ENCODE measurements around the gene RBMS3.
"Not testable (repeated sequence)": the region's sequence is repeated elsewhere in the genome, so short reads cannot be mapped to it uniquely, and the experiment has no call there.

The RBMS3 gene

DNA sequence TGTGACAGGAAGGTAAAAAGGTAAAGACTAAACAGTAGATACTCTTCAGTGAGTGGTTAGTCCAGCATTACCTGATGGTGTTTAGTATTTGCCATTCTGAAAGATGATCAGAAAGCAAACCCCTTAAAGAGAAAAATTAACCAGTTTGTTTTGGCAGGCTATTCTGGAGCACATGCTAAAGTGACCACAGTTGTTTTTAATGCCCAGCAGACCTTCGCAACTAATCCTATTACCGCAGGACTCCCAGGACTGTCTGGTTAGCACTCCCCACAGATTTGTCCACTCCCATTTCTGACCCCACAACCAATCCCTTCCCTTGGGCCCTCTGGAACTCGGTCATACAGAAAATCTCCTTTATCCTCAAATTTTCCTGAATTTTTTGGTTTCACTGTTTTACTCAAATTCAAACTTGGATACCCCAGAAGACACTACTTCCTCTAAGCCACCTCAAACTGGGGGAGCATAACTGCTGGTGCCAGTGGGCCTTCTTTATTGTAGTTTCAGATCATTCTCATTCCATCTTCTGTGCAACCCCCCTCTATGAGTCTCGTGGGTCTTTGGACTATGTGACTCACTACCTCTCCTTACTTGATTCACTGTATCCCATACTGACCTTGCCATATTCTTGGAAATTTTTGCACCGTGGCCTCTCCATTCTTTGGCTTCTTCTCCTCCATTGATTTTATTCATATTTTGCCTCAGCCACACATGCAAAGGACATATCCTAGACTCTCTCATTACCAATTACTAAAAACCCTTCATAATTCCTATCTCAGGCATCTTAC lies 104.4 kb downstream of the RBMS3 start:
- no peak for DNase-seq (ENCODE audit: low spot score)

GRCh38 chr3:29389362-29389761 lies 108.5 kb downstream of the RBMS3 start:
- DNase-seq (ENCODE audit: low spot score): no peak

DNA sequence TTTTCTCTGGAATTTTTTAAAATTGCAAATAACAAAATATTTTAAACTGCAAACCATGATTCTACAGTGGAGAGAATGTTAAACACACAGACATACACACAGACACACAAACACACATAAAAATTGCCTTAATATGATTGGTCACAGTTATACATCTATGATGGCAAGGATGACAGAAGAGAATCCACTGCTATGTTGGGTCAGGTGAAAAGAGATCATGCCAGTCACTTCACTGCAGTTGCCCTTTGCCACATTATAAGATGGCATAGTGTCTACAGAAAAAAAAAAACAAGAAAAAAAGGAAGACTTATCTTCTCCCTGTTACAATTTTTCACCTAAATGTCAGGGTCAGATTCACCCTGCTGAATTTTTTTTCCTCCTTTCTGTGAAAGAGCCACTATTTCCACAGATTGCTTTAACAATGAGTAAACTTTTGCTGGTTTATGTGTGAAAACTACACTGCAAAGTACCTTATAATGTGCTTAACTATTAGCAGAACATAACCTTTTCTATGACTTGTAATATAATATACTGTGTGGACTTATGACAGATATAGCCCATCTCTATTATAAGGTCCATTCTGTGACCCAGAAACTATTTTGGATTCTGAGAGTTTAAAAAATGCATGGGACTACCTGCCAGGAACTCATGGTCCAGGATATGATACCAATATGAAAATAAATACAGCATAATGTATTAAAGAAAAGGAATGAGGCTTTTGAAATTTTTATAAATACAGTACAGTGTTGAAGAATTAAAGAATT lies 111.9 kb downstream of the RBMS3 start:
- DNase-seq (ENCODE audit: low spot score): no peak

DNA sequence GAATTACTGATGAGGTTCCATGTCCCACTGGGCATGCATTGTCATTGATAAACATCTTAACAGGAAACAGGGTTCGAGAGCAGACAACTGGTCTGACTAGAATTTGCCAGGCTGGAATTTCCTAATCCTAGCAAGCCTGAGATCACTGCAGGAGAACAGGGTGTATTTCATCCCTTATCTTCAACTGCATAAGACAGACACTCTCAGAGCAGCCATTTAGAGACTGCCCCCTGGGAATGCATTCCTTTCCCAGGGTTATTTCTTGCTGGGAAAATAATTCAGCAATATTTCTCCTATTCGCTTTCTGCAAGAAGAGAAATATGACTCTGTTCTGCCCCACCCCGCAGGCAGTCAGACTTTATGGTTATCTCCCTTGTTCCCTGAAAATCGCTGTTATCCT lies 113.1 kb downstream of the RBMS3 start:
- not testable (repeated sequence) for DNase-seq (ENCODE audit: low spot score)

DNA sequence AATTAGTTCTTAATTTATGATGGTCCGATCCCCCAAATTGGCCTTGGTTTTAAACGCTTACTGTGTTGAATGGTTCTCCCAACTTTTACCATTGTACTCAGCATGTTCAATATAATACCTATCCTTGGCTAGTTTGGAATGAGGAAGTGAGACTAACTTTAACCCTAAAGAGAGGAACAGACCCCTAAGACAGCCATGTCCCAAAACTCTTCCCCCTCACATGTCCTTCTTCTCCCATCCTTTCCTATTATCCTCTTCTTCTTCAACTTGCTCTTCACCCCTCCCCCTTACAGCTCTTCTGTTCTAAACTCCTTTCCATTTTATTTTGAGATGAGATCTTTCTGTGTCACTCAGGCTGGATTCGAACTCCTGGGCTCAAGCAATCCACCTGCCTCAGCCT lies 116.5 kb downstream of the RBMS3 start:
- DNase-seq (ENCODE audit: low spot score): no peak

DNA sequence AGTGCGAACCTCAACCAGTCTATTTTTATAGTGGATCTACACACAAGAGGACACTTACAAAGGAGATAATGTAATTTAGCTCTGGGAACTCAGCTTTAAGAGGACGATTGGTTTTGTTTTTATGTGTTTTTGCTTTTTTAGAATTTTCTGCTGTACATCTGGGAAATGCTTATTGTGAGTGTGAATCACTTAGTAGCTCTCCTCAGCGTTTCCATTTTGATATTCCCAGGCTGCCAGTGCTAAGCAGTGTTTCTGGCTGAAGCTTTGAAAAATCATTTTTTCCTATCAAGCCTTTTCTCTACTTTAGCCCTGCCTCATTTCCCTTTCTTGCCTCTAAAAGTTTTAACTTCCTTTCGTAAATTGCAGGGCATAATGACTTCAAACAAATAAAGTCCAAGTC lies 117.9 kb downstream of the RBMS3 start:
- DNase-seq (ENCODE audit: low spot score): no peak

DNA sequence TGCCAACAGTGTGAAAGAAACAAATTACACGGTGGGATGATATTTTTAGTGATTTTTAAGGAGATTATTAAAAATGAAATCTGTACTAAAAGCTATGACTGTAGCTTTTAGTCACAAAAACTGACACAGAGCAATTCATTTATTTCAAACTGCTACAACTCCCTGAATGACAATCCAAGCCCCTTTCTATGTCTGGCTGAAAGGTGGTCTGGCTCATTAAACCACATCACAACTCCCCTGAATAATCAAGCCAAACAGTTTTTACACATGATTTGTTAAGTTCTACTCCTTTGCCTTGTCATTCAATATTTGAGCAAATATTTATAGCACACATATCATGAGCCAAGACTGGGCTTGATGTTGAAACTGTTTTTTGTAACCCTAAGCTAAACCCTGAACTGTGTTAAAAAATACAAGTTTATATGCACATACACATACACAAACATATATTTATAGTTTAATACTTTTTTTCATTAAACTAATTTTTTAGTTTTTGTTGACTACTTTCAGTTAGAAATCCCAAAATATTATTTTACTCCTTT lies 125.5 kb downstream of the RBMS3 start:
- no peak for DNase-seq (ENCODE audit: low spot score)

DNA sequence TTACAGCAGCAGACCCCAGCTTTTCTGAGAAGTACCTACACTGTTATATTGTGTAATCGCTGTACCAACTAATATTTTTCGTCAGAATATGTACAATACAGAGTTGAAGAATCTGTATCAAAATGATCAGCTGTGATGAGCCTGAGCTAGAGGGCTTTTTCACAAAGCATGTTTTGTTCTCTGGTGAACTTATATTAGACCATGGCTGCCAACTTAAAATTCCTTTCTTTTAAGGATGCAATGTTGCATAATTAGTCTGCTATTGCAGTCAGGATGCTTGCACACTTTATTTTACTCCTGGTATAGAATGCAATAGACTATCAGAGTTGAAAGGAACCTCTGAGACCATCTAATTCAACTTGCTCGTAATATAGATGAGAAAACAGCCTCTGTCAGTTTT lies 127.8 kb downstream of the RBMS3 start:
- no peak for DNase-seq (ENCODE audit: low spot score)

DNA sequence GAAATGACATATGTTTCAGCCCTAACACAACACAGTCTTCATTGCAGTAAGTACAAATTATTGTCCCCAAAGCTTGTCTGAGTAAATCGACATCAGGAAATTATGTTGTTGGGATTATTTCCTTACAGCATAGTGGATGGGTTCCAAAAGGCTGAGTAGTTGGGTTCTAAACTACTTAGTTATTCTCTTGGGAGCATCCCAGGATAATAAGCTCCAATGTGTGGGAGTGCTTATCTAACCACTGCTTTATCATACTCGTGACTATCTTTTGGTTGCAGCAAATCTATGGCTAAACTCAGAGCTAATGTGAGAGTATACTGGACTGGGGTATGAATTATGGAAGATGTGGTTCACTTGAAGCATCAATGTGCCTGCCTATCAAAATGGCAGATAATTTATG lies 128.5 kb downstream of the RBMS3 start:
- DNase-seq (ENCODE audit: low spot score): no peak

DNA sequence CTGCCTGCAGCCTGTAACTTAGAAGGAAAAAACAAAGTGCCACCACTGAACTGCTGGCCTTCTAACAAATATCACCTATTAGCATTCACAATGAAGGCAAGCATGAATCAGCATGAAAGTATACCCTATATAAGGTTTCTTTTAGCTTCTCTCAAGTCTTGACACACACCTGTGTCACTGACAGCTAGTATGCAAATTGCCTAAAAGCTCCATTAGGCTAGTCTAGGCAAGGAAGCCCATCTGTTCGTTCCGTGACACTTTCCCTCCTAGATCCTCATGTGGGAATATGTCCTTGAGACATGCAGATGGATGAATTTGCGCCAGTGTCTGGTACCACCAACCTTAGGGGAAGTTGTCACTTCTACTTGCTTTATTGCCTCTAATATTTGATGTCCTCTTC lies 129.3 kb downstream of the RBMS3 start:
- DNase-seq (ENCODE audit: low spot score): no peak

GRCh38 chr3:29410660-29411405 lies 130.0 kb downstream of the RBMS3 start:
- no peak for DNase-seq (ENCODE audit: low spot score)

- DNase-seq (ENCODE audit: low spot score): no peak
These were observed 131.2 kb downstream of the RBMS3 start for GRCh38 chr3:29412110-29412509.

- no peak for DNase-seq (ENCODE audit: low spot score)
These were observed 133.8 kb downstream of the RBMS3 start for GRCh38 chr3:29414468-29415224.

- DNase-seq (ENCODE audit: low spot score): no peak
These were observed 134.8 kb downstream of the RBMS3 start for GRCh38 chr3:29415482-29416223.

DNA sequence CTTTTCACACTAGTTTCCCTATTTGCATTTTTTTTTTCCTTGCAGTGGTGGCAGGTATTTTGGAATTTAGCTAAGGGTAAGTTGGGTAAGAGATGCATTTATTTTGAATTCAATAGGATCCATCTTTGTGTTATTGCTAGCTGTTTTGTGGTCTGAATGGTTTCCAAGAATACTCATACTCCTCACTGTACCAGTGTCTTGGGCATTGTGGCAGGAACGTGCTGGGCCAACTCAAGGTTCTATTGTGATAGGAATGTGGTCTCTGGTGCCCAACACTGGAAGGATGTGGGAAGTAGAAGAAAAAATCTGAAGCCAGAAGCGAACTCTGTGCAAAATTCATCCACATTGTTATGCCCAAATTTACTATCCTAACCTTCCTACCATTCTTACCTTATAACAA lies 135.6 kb downstream of the RBMS3 start:
- no peak for DNase-seq (ENCODE audit: low spot score)

GRCh38 chr3:29420106-29420505 lies 139.2 kb downstream of the RBMS3 start:
- no peak for DNase-seq (ENCODE audit: low spot score)

DNA sequence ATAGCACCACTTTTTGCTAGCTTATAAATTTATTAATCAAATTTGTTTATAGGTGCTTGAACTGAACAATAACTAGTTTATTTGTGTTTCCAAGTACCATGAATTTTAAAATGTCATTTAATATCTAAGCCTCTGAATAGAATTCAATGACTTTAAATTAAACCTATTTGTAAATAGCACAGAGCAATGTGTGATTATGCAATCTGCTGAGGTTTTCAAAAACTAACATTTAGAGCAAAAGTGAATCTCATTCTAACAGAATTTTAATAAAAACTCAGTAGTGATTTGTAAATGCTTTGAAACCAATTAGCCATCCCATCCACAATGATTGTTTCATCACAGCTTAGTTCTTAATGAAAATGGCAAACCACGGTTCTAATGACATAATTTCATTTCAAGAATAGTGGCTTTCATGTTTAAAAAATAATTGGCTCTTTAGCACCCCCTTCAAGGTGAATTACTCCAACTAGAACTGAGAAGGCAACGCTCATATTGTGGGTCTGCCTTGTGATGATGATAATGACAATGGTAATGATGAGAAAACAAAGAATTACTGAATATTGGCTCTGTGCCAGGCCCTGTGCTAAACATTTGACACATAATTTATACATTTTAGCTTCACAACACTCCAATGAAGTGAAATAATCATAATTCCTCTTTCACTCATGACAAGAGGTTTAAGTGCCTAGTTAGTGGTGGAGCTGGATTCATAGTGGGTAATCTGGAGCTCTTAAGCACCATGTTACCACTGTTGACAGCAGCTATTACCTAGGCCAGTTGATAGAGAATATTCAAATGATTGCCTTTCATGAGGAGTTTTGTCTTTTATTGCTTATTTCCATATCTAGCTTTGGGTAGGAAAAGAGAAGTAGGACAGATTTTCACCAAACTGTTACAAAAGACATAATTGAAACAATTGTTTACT lies 145.7 kb downstream of the RBMS3 start:
- no peak for DNase-seq (ENCODE audit: low spot score)

DNA sequence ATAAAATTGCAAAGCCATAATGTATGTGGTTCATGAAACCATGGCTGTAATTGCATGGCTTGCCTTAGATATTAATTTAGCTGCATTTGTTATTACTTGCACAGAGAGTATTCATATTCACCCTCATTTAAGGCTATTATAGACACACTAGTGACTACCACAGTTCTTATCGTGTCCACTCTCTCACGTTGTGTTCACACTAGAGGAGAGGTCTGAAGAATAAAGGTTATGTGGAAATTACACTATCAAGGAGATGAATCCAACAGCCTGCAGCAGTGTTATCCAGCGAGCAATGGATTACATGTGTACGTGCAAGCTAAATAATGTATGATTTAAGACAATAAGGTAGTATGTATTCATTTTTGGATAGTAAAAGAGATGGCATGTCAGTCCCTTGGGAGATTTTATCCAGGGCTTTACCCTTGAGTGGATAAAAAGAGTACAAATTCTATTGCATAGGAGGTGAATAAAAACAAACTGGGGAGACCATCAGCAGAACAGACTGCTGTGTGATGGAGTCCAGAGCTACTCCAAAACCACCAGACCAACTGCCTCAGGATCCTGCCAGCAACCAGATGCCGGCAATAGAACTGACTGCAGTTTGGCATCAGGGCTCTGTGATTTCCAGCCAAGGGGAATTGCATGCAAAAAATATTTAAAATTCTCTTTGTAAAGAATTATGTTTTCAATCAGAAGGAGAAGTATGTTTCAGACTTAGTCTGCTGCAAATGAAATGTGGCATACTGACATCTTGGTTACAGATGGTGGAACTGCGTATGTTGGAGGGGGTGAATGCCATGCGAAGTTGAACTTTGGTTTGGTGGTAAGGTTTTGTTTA lies 146.6 kb downstream of the RBMS3 start:
- no peak for DNase-seq (ENCODE audit: low spot score)

- no peak for DNase-seq (ENCODE audit: low spot score)
These were observed 148.3 kb downstream of the RBMS3 start for GRCh38 chr3:29429055-29429679.
